Pons (tissue), 1 donor: ENCODE measurements around the gene CCNH.

Source experiments
- DNase-seq: peaks from one replicate; pipeline ENCODE4 v3.0.0-alpha.2; 2016; ENCODE audit warnings: low spot score

CCNH gene

GRCh38 chr5:87360132-87360531 lies 52.6 kb downstream of the CCNH start:
- DNase-seq: no peak

- DNase-seq: no peak
These were observed 53.6 kb downstream of the CCNH start for GRCh38 chr5:87359106-87359505.

- no peak for DNase-seq
These were observed 58.2 kb downstream of the CCNH start for GRCh38 chr5:87354496-87354895.

- no peak for DNase-seq
These were observed 64.9 kb downstream of the CCNH start for GRCh38 chr5:87347841-87348240.

- DNase-seq: no peak
These were observed 65.5 kb downstream of the CCNH start for GRCh38 chr5:87347272-87347671.
